Hypothalamus (tissue), 51 donors: ENCODE results near the gene GLB1L2.

ENCODE experiments used
- DNase-seq, 51 donors: peaks; one replicate each; lab custom pipeline; 2025; lab: John Stamatoyannopoulos, UW

GLB1L2 gene

GRCh38 chr11:134346101-134346975, 14.6 kb downstream of the GLB1L2 start:
- no peak for DNase-seq

- no peak for DNase-seq
Observed at GRCh38 chr11:134346976-134347350, 15.2 kb downstream of the GLB1L2 start.

- no peak for DNase-seq
Observed at GRCh38 chr11:134347441-134347840, 15.7 kb downstream of the GLB1L2 start.

GRCh38 chr11:134349109-134349801, 17.5 kb downstream of the GLB1L2 start:
- no peak for DNase-seq

GRCh38 chr11:134349802-134350355, 18.1 kb downstream of the GLB1L2 start:
- no peak for DNase-seq

- DNase-seq = no peak
Observed at GRCh38 chr11:134350381-134350780, 18.6 kb downstream of the GLB1L2 start.

- DNase-seq = no peak
Observed at GRCh38 chr11:134352111-134352510, 20.3 kb downstream of the GLB1L2 start.

- DNase-seq = no peak
Observed at GRCh38 chr11:134355136-134355535, 23.3 kb downstream of the GLB1L2 start.

- DNase-seq = no peak
Observed at GRCh38 chr11:134355656-134356055, 23.9 kb downstream of the GLB1L2 start.

GRCh38 chr11:134356656-134357544, 25.1 kb downstream of the GLB1L2 start:
- no peak for DNase-seq

GRCh38 chr11:134357545-134357839, 25.7 kb downstream of the GLB1L2 start:
- no peak for DNase-seq

- DNase-seq = no peak
Observed at GRCh38 chr11:134358165-134358855, 26.5 kb downstream of the GLB1L2 start.

GRCh38 chr11:134358856-134359490, 27.2 kb downstream of the GLB1L2 start:
- no peak for DNase-seq

- no peak for DNase-seq
Observed at GRCh38 chr11:134359646-134360045, 27.9 kb downstream of the GLB1L2 start.

GRCh38 chr11:134360050-134360835, 28.5 kb downstream of the GLB1L2 start:
- DNase-seq = peak; percentile 17 to 91 (median 76)

- no peak for DNase-seq
Observed at GRCh38 chr11:134361661-134362060, 29.9 kb downstream of the GLB1L2 start.

GRCh38 chr11:134362192-134362901, 30.6 kb downstream of the GLB1L2 start:
- DNase-seq = no peak

GRCh38 chr11:134363161-134363560, 31.4 kb downstream of the GLB1L2 start:
- DNase-seq = no peak
